PC-3 (cell line): ENCODE measurements around the gene CAPRIN2. TPM values are rescaled to one million over a fixed set of nuclear protein-coding genes. Genes with fewer than 3 reads are reported as not detected.

Source experiments
- ATAC-seq: fragments of 200-7000 bp; cut with Tn5 transposase; 2 replicates; pipeline ENCODE4 v1.9.1; 2020; ENCODE audit warnings: mild to moderate bottlenecking, moderate library complexity
- BruUV-seq: library from RNA; stranded (reverse); fragments of 400-500 nt; replicated peaks from 2 replicates; lab custom pipeline; 2021; lab: Mats Ljungman, UMichigan
- CTCF ChIA-PET: fragments of 300-600 bp; sonication (Branson Sonifier 250); formaldehyde crosslinking; loops from one replicate; lab custom pipeline; 2022; ENCODE audit warnings: antibody characterized with exemption; lab: Charles Lee
- POLR2A ChIA-PET: fragments of 300-600 bp; sonication (Branson Sonifier 250); formaldehyde crosslinking; loops from one replicate; lab custom pipeline; 2022; ENCODE audit warnings: antibody characterized with exemption; ENCODE audit not compliant: unreplicated experiment; lab: Charles Lee
- DNase-seq: peaks from one replicate; pipeline ENCODE4 v3.0.0-alpha.2; 2015
- H2AFZ ChIP-seq: fragments of 300-600 bp; sonication (generic); 2 replicates; pipeline ENCODE4 v1.6.0; 2016; ENCODE audit warnings: antibody characterized with exemption, low read length
- H3F3A ChIP-seq: fragments of 300-600 bp; sonication (generic); one replicate; pipeline ENCODE4 v1.6.0; 2017; ENCODE audit warnings: antibody characterized with exemption, low read length, control low read depth, mild to moderate bottlenecking; ENCODE audit not compliant: unreplicated experiment
- H3K27ac ChIP-seq: fragments of 300-600 bp; sonication (generic); 2 replicates; pipeline ENCODE4 v1.5.1; 2016; ENCODE audit warnings: mild to moderate bottlenecking, low read length
- H3K27me3 ChIP-seq: fragments of 300-600 bp; sonication (generic); 2 replicates; pipeline ENCODE4 v1.6.1; 2016; ENCODE audit warnings: low read length, mixed read lengths
- H3K36me3 ChIP-seq: fragments of 300-600 bp; sonication (generic); 2 replicates; pipeline ENCODE4 v1.6.1; 2016; ENCODE audit warnings: low read depth, mixed run types, low read length, mixed read lengths
- H3K4me1 ChIP-seq: fragments of 300-600 bp; sonication (generic); 2 replicates; pipeline ENCODE4 v1.5.1; 2016; ENCODE audit warnings: low read length; ENCODE audit not compliant: insufficient read depth
- H3K4me2 ChIP-seq: fragments of 300-600 bp; sonication (generic); 2 replicates; pipeline ENCODE4 v1.6.0; 2016; ENCODE audit warnings: low read length
- H3K4me3 ChIP-seq: fragments of 300-600 bp; sonication (generic); 2 replicates; pipeline ENCODE4 v1.5.1; 2016; ENCODE audit warnings: mild to moderate bottlenecking, low read length, mixed read lengths
- H3K79me2 ChIP-seq: fragments of 300-600 bp; sonication (generic); 2 replicates; pipeline ENCODE4 v1.6.1; 2017; ENCODE audit warnings: low read length, mixed read lengths
- H3K9ac ChIP-seq: fragments of 300-600 bp; sonication (generic); 2 replicates; pipeline ENCODE4 v1.6.0; 2016; ENCODE audit warnings: mild to moderate bottlenecking, low read length
- H3K9me2 ChIP-seq: fragments of 300-600 bp; sonication (generic); replicated peaks from 2 replicates; pipeline ENCODE4 v1.6.1; 2016; ENCODE audit warnings: mixed run types, low read length, mixed read lengths
- H3K9me3 ChIP-seq: fragments of 300-600 bp; sonication (generic); 2 replicates; pipeline ENCODE4 v1.6.1; 2016; ENCODE audit warnings: low read length, mixed read lengths
- H4K20me1 ChIP-seq: fragments of 300-600 bp; sonication (generic); 2 replicates; pipeline ENCODE4 v1.6.1; 2016; ENCODE audit warnings: low read length, mixed read lengths
- EZH2 ChIP-seq: fragments of 300-600 bp; sonication (generic); IDR thresholded peaks from one replicate; pipeline ENCODE4 v1.6.1; 2017; ENCODE audit warnings: antibody characterized with exemption, mild to moderate bottlenecking, low read length; ENCODE audit not compliant: unreplicated experiment
- EZH2phosphoT487 ChIP-seq: fragments of 300-600 bp; sonication (generic); IDR thresholded peaks from 2 replicates; pipeline ENCODE4 v1.6.1; 2018; ENCODE audit warnings: mild to moderate bottlenecking, antibody characterized with exemption, low read length, borderline replicate concordance
- intact Hi-C: fragments of 100-400 bp; cut with micrococcal nuclease; formaldehyde crosslinking; loops from 2 replicates; pipeline ENCODE4 v1.9.0; 2023
- total RNA-seq: library from RNA; depleted of rRNA; stranded (reverse); fragments of >200 nt; gene quantifications from 2 replicates; pipeline ENCODE4 v1.2.3, GENCODE V29; 2014
- TF ChIP-seq, protein P1 (sequence below): fragments of 300-600 bp; sonication (generic); conservative IDR thresholded peaks from 2 replicates; pipeline ENCODE4 v1.5.1; 2017; ENCODE audit warnings: antibody characterized with exemption, low read depth, mild to moderate bottlenecking, low read length

Gene CAPRIN2
- total RNA-seq, 1 experiment from 2014 or later, result 23.1 TPM

DNA sequence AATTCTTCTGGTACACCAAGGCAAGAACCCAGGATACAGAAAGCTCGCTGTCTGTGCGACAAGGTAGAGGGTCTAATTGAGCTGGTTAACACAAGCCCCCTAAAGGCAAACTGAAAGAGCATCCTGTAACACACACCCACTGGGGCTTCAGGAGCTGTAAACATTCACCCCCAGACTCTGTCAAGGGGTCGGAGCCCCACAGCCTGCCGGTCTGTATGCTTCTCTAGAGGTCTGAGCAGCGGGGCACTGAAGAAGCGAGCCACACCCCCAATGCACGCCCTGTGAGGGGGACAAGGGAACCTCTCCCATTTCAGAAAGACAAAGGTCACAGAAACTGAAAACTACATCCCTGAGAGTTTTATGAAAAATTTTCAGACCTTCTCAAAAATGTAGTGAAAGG, 57.8 kb downstream of the CAPRIN2 start:
- H3K4me1 ChIP-seq, result peaks cover 31% of the 10 kb centered on the region; the same call in 1 of the 2 replicates
- BruUV-seq, result no TSS peak
- intact Hi-C loops, result no loop called here
- no peaks in the 10 kb centered on the region for H3K9me2 ChIP-seq
- TF ChIP-seq, protein P1, sequence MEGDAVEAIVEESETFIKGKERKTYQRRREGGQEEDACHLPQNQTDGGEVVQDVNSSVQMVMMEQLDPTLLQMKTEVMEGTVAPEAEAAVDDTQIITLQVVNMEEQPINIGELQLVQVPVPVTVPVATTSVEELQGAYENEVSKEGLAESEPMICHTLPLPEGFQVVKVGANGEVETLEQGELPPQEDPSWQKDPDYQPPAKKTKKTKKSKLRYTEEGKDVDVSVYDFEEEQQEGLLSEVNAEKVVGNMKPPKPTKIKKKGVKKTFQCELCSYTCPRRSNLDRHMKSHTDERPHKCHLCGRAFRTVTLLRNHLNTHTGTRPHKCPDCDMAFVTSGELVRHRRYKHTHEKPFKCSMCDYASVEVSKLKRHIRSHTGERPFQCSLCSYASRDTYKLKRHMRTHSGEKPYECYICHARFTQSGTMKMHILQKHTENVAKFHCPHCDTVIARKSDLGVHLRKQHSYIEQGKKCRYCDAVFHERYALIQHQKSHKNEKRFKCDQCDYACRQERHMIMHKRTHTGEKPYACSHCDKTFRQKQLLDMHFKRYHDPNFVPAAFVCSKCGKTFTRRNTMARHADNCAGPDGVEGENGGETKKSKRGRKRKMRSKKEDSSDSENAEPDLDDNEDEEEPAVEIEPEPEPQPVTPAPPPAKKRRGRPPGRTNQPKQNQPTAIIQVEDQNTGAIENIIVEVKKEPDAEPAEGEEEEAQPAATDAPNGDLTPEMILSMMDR, result no peak
- no peak for TF ChIP-seq EZH2
- TF ChIP-seq EZH2phosphoT487, result no peak
- H3K4me3 ChIP-seq, result no peak overlapping the region
- no peaks in the 10 kb centered on the region for H3K27me3 ChIP-seq
- ChIA-PET POLR2A (no interaction called here), CTCF (no interaction called here)
- H2AFZ ChIP-seq, result no peak overlapping the region
- DNase-seq (no peak), ATAC-seq (no peak)
- H3F3A ChIP-seq, result no peaks in the 10 kb centered on the region
- no peak overlapping the region for H3K4me2 ChIP-seq
- H3K9ac ChIP-seq, result no peak overlapping the region
- H3K79me2 ChIP-seq, result peaks cover 37% of the 10 kb centered on the region
- no peaks in the 10 kb centered on the region for H3K36me3 ChIP-seq
- H3K27ac ChIP-seq, result no peak overlapping the region
- no peaks in the 10 kb centered on the region for H4K20me1 ChIP-seq
- H3K9me3 ChIP-seq, result no peaks in the 10 kb centered on the region

DNA sequence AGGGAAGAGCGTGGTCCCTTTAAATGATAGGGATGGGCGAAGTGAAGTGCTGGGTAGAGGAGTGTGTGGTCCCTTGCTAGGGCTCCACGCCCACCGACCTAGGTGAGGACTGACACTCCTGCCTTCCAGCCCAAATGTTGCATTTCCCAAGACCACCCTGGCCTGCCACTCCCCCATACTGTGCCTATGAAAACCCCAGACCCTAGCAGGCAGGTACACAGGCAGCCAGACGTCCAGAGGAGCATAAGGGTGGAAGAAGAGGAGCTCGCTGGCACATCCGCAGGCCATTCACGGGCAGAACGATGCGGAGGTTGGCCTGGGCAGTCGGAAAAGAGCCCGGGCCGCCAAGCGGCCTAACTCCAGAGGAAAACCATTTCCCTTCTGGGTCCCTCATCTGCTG, 58.3 kb downstream of the CAPRIN2 start:
- Histone ChIP-seq H3K27me3 (no peaks in the 10 kb centered on the region), H4K20me1 (no peaks in the 10 kb centered on the region), H3K4me2 (peak overlapping the region; percentile 88), H3K9ac (no peak overlapping the region), H3F3A (no peaks in the 10 kb centered on the region), H2AFZ (peak overlapping the region; percentile 90), H3K9me2 (no peaks in the 10 kb centered on the region), H3K4me1 (peaks cover 36% of the 10 kb centered on the region; the same call in 1 of the 2 replicates), H3K79me2 (peaks cover 42% of the 10 kb centered on the region), H3K4me3 (no peak overlapping the region), H3K27ac (no peak overlapping the region), H3K9me3 (no peaks in the 10 kb centered on the region), H3K36me3 (no peaks in the 10 kb centered on the region)
- ChIA-PET CTCF (no interaction called here), POLR2A (no interaction called here)
- no TSS peak for BruUV-seq
- intact Hi-C loops, result no loop called here
- ATAC-seq, result no peak
- DNase-seq, result no peak
- TF ChIP-seq EZH2phosphoT487, result no peak
- TF ChIP-seq EZH2, result no peak
- TF ChIP-seq, protein P1, result no peak

DNA sequence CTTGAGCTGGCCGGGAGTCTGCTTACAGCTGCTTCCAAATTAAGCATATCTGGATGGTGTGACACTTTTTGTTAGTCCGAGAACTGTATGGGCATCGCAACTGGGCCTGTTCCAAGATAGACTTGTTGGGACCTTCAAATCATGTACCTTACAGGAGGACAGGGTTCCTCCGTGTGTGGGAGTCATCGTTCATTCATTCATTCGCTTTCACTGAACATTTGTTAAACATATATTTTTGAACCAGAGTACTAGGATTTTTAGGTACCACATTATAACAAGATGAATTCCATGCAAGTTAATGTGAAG, 58.7 kb downstream of the CAPRIN2 start:
- ChIA-PET CTCF (interaction anchor here (0.7 kb wide), 2 partner anchors 28 to 1983 kb away, joined by 14 to 18 read pairs; partner anchors contain the start of gene DNM1L), POLR2A (no interaction called here)
- peak overlapping the region; percentile 25; the same call in 1 of the 2 replicates for H3K9ac ChIP-seq
- ATAC-seq (no peak), DNase-seq (no peak)
- no peak overlapping the region for H3K27ac ChIP-seq
- H3K9me2 ChIP-seq, result no peaks in the 10 kb centered on the region
- intact Hi-C loops, result no loop called here
- no peaks in the 10 kb centered on the region for H3K9me3 ChIP-seq
- no peaks in the 10 kb centered on the region for H3F3A ChIP-seq
- peaks cover 45% of the 10 kb centered on the region for H3K79me2 ChIP-seq
- peak overlapping the region; percentile 90 for H2AFZ ChIP-seq
- peak overlapping the region; percentile 88 for H3K4me2 ChIP-seq
- TF ChIP-seq EZH2, result no peak
- TF ChIP-seq EZH2phosphoT487, result no peak
- TF ChIP-seq, protein P1, result no peak
- peaks cover 39% of the 10 kb centered on the region; the same call in 1 of the 2 replicates for H3K4me1 ChIP-seq
- H3K36me3 ChIP-seq, result no peaks in the 10 kb centered on the region
- H4K20me1 ChIP-seq, result no peaks in the 10 kb centered on the region
- H3K27me3 ChIP-seq, result no peaks in the 10 kb centered on the region
- H3K4me3 ChIP-seq, result peak overlapping the region; percentile 93
- TSS peak; percentile 56 for BruUV-seq
